Measurements from ENCODE around the gene AHNAK.
"Not testable (repeated sequence)": the region's sequence is repeated elsewhere in the genome, so short reads cannot be mapped to it uniquely, and the experiment has no call there.

AHNAK gene

DNA sequence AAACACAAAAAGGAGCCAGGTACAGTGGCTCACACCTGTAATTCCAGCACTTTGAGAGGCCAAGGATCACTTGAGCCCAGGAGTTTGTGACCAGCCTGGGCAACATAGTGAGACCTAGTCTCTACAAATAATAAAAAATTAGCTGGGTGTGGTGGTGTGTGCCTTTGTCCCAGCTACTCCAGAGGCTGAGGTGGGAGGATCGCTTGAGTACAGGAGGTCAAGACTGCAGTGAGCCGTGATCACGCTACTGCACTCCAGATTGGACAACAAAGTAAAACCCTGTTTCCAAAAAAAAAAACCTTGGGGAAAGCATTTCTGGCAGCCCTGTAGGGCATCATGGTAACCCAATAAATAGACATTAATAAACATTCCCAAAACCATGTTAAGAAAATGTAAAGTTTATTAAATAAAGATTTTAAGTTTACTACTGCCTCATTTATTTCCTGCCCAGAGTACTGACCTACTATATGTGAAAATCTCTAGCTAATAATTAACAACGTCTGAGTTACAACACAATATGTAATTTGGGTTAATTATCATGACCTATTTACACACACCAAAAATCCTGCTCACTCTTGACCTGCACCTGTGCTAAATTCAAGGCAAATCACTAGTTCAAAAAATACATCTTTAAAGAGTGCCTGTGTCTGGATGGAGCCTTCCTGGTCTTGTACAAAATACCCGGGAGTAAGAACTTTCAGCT lies 18.6 kb upstream of the AHNAK start:
- Histone ChIP-seq H3K36me3 (ENCODE audit: insufficient read depth, low read length) (peaks cover 76% of the 10 kb centered on the region), H3K4me1 (ENCODE audit: insufficient read depth, low read length) (no peaks in the 10 kb centered on the region), H3K9me3 (ENCODE audit: low read length) (no peaks in the 10 kb centered on the region), H3K27me3 (ENCODE audit: insufficient read depth, low read length) (no peaks in the 10 kb centered on the region), H2AFZ (ENCODE audit: low read depth, low read length) (no peak overlapping the region), H3K4me3 (ENCODE audit: low read length) (no peak overlapping the region)

- not testable (repeated sequence) for H2AFZ ChIP-seq (ENCODE audit: low read depth, low read length); H3K9me3 ChIP-seq (ENCODE audit: low read length); H3K4me1 ChIP-seq (ENCODE audit: insufficient read depth, low read length); H3K27me3 ChIP-seq (ENCODE audit: insufficient read depth, low read length); H3K4me3 ChIP-seq (ENCODE audit: low read length)
- H3K36me3 ChIP-seq (ENCODE audit: insufficient read depth, low read length), result peaks cover 81% of the 10 kb centered on the region
Observed at GRCh38 chr11:62561677-62562230, 15.1 kb upstream of the AHNAK start.

- Histone ChIP-seq H3K27me3 (ENCODE audit: insufficient read depth, low read length) (no peaks in the 10 kb centered on the region), H2AFZ (ENCODE audit: low read depth, low read length) (no peak overlapping the region), H3K36me3 (ENCODE audit: insufficient read depth, low read length) (peaks cover 70% of the 10 kb centered on the region), H3K4me1 (ENCODE audit: insufficient read depth, low read length) (peaks cover 14% of the 10 kb centered on the region), H3K4me3 (ENCODE audit: low read length) (no peak overlapping the region), H3K9me3 (ENCODE audit: low read length) (no peaks in the 10 kb centered on the region)
Observed at GRCh38 chr11:62560566-62561103, 14.0 kb upstream of the AHNAK start.

DNA sequence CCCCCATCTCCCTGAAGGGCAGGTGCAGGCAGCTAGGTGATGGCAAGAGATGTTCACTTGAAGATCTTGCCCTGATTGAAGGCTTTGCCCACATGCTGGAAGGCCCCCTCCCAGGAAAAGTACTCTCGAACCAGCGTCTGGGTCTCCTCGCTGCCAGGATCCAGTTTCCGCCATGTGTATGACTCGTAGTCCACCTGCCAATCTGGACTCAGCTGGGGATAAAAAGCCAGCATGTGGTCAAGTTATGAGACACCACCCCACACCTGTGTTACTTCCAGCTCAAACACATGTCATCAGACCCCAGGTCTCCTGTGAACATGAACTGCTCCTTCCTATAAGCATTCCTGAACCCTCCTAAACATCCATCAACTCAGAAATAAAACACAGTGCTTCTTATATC lies 13.0 kb upstream of the AHNAK start:
- peaks cover 18% of the 10 kb centered on the region for H3K4me1 ChIP-seq (ENCODE audit: insufficient read depth, low read length)
- H3K4me3 ChIP-seq (ENCODE audit: low read length); H3K27me3 ChIP-seq (ENCODE audit: insufficient read depth, low read length); H2AFZ ChIP-seq (ENCODE audit: low read depth, low read length); H3K9me3 ChIP-seq (ENCODE audit: low read length): not testable (repeated sequence)
- peaks cover 62% of the 10 kb centered on the region for H3K36me3 ChIP-seq (ENCODE audit: insufficient read depth, low read length)

DNA sequence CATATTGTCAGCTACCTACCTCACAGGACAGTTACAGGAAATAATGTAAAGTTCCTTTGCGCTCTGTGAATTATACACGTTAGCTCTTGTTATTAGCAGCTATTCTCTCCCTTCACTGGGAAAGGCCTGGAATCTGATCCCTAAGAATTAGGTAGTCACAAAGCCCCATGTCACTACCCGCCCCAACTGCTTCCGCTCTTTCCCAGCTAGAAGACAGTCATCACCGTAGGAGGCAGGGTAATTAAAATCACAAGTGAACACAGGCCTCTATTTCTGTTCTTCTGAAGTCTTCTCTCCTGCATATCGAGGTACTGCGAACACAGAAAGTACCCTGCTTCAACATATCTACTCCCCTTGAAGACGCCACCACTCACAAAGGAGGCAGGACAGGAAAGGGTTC lies 12.6 kb upstream of the AHNAK start:
- no peaks in the 10 kb centered on the region for H3K27me3 ChIP-seq (ENCODE audit: insufficient read depth, low read length)
- H2AFZ ChIP-seq (ENCODE audit: low read depth, low read length), result no peak overlapping the region
- H3K4me1 ChIP-seq (ENCODE audit: insufficient read depth, low read length), result peaks cover 20% of the 10 kb centered on the region
- peaks cover 62% of the 10 kb centered on the region for H3K36me3 ChIP-seq (ENCODE audit: insufficient read depth, low read length)
- no peak overlapping the region for H3K4me3 ChIP-seq (ENCODE audit: low read length)
- no peaks in the 10 kb centered on the region for H3K9me3 ChIP-seq (ENCODE audit: low read length)

DNA sequence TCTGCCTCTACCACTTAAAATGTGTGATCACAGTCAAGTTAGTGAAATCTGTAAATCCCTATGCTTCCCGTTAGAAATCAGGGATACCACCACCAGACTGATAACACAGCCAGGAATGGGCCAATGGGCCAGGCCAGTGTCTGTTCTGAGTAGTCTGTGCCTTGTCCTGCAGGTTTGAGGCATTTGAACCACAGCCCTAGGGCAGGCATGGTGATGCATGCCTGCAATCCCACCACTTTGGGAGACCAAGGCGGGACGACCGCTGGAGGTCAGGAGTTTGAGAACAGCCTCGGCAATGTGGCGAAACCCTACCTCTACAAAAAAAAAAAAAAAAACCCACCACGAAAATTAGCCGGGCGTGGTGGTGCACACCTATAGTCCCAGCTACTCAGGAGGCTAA lies 12.1 kb upstream of the AHNAK start:
- Histone ChIP-seq H3K9me3 (ENCODE audit: low read length) (no peaks in the 10 kb centered on the region), H3K36me3 (ENCODE audit: insufficient read depth, low read length) (peaks cover 59% of the 10 kb centered on the region), H2AFZ (ENCODE audit: low read depth, low read length) (no peak overlapping the region), H3K4me1 (ENCODE audit: insufficient read depth, low read length) (peaks cover 25% of the 10 kb centered on the region), H3K27me3 (ENCODE audit: insufficient read depth, low read length) (no peaks in the 10 kb centered on the region), H3K4me3 (ENCODE audit: low read length) (no peak overlapping the region)

DNA sequence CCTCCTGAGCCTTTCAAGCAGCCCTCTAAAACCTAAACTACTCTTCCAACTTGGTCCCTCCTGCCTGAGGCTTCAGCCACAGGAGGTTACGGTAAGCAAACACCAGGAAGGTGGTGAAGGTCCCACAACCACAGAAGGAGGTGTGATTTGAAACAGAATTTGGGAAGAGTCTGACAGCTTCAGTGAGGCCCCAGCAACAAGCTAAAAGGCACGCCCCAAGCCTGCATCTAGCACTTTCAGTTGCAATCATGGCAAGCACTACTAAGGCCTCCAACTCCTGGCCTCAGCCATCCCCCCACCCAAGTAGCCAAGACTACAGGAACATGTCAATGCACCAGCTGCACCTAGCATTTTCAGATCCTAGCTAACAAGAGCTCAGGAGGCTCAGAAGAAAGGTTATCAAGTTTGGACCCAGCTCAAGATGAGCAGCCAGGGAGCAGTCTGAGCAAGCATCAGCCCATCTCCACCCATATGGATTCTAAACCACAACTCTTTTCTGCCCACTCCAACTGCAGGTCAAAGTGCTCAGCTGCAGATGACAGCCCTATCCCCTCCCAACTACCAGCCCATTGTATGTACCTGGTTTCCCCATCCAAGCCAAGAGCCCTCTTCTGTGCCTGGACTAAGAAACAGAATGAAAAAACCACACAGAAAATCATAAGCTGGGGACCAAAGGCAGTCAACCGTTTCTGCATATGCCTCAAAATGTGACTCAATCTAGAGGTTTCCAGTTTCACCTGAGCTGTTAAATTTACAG lies 10.4 kb upstream of the AHNAK start:
- Histone ChIP-seq H3K4me3 (ENCODE audit: low read length) (no peak overlapping the region), H3K9me3 (ENCODE audit: low read length) (no peaks in the 10 kb centered on the region), H3K4me1 (ENCODE audit: insufficient read depth, low read length) (peaks cover 40% of the 10 kb centered on the region), H3K36me3 (ENCODE audit: insufficient read depth, low read length) (peaks cover 45% of the 10 kb centered on the region), H3K27me3 (ENCODE audit: insufficient read depth, low read length) (no peaks in the 10 kb centered on the region), H2AFZ (ENCODE audit: low read depth, low read length) (no peak overlapping the region)

DNA sequence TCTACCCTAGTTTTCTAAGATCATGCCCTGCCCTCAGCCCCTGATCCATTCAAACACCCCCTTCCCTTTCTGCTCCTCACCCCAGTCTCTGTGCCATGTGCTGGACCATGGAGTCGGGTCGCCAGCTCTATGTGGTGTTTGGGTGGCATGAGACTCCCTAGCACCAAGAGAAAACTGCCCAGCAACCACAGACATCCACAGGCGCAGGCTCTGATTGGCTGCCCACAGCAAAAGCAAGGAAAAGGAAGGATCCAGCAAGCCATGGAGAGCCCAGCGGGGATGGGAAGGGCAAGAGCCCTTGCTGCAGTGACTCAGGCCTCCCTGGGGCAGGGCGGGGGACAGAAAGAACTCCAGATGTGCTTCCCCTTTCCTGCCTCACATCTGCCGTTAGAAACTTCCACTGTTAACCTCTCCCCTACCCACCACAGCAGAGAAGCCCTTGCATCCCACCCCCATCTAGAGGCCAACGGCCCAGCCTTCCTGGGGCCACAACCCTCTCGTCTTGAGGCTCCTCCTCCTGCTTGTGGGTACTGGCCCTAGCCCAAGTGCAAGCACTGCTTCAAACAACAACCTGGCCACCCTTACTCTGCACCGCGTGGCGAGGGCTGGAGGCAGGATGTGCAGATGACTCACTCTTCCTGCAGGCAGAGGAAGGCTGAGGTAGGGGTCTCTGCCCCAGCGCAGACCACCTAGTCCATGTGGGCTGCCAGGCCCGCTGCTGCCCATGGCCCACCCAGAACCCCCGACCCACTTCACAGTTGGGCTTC lies 9.7 kb upstream of the AHNAK start:
- Histone ChIP-seq H3K27me3 (ENCODE audit: insufficient read depth, low read length) (no peaks in the 10 kb centered on the region), H3K4me1 (ENCODE audit: insufficient read depth, low read length) (peaks cover 47% of the 10 kb centered on the region), H2AFZ (ENCODE audit: low read depth, low read length) (no peak overlapping the region), H3K36me3 (ENCODE audit: insufficient read depth, low read length) (peaks cover 38% of the 10 kb centered on the region), H3K4me3 (ENCODE audit: low read length) (no peak overlapping the region), H3K9me3 (ENCODE audit: low read length) (no peaks in the 10 kb centered on the region)

- Histone ChIP-seq H3K27me3 (ENCODE audit: insufficient read depth, low read length) (no peaks in the 10 kb centered on the region), H3K9me3 (ENCODE audit: low read length) (no peaks in the 10 kb centered on the region), H2AFZ (ENCODE audit: low read depth, low read length) (no peak overlapping the region), H3K4me3 (ENCODE audit: low read length) (no peak overlapping the region), H3K36me3 (ENCODE audit: insufficient read depth, low read length) (peaks cover 33% of the 10 kb centered on the region), H3K4me1 (ENCODE audit: insufficient read depth, low read length) (peaks cover 47% of the 10 kb centered on the region)
Observed at GRCh38 chr11:62555464-62556107, 9.0 kb upstream of the AHNAK start.

DNA sequence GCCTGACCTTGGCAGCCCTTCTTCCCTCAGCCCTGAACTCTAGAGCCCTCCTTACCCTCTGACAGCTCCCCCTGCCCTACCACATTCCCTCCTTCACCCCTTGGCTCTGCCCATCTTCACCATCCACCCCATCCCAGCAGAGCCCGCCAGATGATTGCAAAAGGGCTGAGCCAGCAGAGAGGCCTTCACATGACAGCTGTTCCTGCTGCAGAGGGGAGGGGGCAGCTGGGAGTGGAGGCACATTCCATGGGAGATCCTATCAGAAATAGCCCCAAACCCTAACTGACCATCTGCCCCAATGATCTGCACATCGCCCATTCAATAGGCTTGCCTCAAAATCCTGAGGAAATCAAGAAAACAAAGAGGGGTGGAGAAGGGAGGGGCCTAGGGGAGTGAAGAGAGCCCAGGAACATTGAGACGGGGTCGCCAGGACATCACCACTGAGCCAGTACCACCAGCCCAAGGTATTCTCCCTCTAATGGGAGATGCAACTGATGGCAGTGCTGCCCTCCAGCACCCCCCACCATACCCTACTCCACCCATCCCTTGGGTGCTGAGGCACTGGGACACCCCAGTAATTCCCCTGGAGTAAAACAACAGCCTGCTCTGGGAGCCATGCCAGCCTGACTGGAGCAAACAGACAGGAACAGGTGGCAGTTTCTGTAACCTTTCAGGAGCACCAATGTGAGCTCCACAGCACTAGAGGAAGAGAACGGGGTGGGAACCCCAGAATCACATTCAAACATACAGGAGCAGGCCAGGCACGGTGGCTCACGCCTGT lies 8.0 kb upstream of the AHNAK start:
- Histone ChIP-seq H2AFZ (ENCODE audit: low read depth, low read length) (no peak overlapping the region), H3K4me1 (ENCODE audit: insufficient read depth, low read length) (peaks cover 47% of the 10 kb centered on the region), H3K27me3 (ENCODE audit: insufficient read depth, low read length) (no peaks in the 10 kb centered on the region), H3K4me3 (ENCODE audit: low read length) (no peak overlapping the region), H3K9me3 (ENCODE audit: low read length) (no peaks in the 10 kb centered on the region), H3K36me3 (ENCODE audit: insufficient read depth, low read length) (peaks cover 23% of the 10 kb centered on the region)

- Histone ChIP-seq H3K36me3 (ENCODE audit: insufficient read depth, low read length) (peaks cover 16% of the 10 kb centered on the region), H3K27me3 (ENCODE audit: insufficient read depth, low read length) (no peaks in the 10 kb centered on the region), H3K4me1 (ENCODE audit: insufficient read depth, low read length) (peaks cover 47% of the 10 kb centered on the region), H3K4me3 (ENCODE audit: low read length) (no peak overlapping the region), H3K9me3 (ENCODE audit: low read length) (no peaks in the 10 kb centered on the region), H2AFZ (ENCODE audit: low read depth, low read length) (no peak overlapping the region)
Observed at GRCh38 chr11:62553839-62554361, 7.3 kb upstream of the AHNAK start.
